ENCODE measurements around the gene RAP1GAP. TPM values are rescaled to one million over a fixed set of nuclear protein-coding genes. Genes with fewer than 3 reads are reported as not detected.

RAP1GAP gene
- total and polyA plus RNA-seq, 9 of the 15 experiments (the other 6 are each of a cell fraction or from before 2014, with no cell fraction given): 0.29 to 30.2 (median 19.2) TPM

DNA sequence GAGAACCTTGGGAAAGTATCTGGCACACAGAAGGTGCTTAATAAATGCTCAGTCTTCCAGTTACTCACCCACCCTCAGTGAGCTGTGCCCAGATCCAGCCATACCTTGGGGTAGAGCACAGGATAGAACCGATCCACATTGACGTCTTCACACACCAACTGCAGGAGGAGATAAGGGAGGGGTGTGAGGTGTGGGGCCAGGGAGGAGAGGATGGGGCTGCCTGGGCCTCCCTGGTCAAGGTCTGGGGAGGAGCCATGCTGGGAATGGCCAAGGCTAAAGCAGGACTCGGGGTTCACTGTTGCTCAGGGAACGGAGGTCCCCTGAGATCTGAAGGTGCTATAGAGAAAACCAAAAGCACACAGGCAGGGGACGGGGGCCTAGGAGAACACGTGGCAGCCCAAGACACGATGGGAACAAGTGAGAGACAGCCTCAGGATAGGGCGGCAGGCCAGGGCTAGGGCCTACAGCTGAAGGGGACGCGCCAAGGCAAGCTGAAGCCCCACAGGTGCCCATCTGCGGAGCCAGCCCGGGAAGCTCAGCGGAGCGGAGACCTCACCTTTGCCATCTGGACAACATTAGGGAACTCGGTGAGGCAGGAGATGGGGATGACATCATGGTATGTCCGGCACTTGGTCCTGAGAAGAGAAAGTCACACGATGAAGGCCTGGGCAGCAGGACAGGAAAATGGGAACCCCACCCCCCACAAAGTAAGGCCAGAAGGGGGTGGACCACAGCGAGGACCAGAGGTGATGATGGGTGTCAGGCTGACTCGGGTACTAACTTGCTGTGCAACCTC lies 55.9 kb downstream of the RAP1GAP start (continued):
- TF ChIP-seq, protein P1, sequence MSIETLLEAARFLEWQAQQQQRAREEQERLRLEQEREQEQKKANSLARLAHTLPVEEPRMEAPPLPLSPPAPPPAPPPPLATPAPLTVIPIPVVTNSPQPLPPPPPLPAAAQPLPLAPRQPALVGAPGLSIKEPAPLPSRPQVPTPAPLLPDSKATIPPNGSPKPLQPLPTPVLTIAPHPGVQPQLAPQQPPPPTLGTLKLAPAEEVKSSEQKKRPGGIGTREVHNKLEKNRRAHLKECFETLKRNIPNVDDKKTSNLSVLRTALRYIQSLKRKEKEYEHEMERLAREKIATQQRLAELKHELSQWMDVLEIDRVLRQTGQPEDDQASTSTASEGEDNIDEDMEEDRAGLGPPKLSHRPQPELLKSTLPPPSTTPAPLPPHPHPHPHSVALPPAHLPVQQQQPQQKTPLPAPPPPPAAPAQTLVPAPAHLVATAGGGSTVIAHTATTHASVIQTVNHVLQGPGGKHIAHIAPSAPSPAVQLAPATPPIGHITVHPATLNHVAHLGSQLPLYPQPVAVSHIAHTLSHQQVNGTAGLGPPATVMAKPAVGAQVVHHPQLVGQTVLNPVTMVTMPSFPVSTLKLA (conservative IDR thresholded peaks at IDR 0.05): peak; percentile 42 to 48; a peak in 3 of 4 replicates
- TF ChIP-seq, protein P2, sequence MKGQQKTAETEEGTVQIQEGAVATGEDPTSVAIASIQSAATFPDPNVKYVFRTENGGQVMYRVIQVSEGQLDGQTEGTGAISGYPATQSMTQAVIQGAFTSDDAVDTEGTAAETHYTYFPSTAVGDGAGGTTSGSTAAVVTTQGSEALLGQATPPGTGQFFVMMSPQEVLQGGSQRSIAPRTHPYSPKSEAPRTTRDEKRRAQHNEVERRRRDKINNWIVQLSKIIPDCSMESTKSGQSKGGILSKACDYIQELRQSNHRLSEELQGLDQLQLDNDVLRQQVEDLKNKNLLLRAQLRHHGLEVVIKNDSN (CRISPR knock-in tag; IDR thresholded peaks at IDR 0.05): peak; percentile 46; the same call in 1 of the 2 replicates
- peak; percentile 70 for TF ChIP-seq ZNF766 (CRISPR knock-in tag; conservative IDR thresholded peaks at IDR 0.05)
- no peak for TF ChIP-seq ETV6 (IDR thresholded peaks at IDR 0.05; ENCODE audit: borderline replicate concordance in 1 of 2, low read depth in 2 of 2, low read length in 1 of 2)
- no peak for TF ChIP-seq ETV6 (CRISPR knock-in tag; IDR thresholded peaks at IDR 0.05; ENCODE audit: borderline replicate concordance)
- 0 out of 4 replicates have a peak, but pooled peaks of 1 of the 2 experiments have one; percentile 4 for TF ChIP-seq RAD21 (CRISPR knock-in tag; conservative IDR thresholded peaks at IDR 0.05 in 1 of 2, IDR thresholded peaks at IDR 0.05 in 1 of 2)
- no peak for TF ChIP-seq MEF2A (IDR thresholded peaks at IDR 0.05; ENCODE audit: control insufficient read depth, low read depth, low read length)
- TF ChIP-seq TAL1 (IDR thresholded peaks at IDR 0.05): peak; percentile 80
- TF ChIP-seq PTBP1 (IDR thresholded peaks at IDR 0.05; ENCODE audit: low read depth, low read length): no peak
- TF ChIP-seq, protein P3, sequence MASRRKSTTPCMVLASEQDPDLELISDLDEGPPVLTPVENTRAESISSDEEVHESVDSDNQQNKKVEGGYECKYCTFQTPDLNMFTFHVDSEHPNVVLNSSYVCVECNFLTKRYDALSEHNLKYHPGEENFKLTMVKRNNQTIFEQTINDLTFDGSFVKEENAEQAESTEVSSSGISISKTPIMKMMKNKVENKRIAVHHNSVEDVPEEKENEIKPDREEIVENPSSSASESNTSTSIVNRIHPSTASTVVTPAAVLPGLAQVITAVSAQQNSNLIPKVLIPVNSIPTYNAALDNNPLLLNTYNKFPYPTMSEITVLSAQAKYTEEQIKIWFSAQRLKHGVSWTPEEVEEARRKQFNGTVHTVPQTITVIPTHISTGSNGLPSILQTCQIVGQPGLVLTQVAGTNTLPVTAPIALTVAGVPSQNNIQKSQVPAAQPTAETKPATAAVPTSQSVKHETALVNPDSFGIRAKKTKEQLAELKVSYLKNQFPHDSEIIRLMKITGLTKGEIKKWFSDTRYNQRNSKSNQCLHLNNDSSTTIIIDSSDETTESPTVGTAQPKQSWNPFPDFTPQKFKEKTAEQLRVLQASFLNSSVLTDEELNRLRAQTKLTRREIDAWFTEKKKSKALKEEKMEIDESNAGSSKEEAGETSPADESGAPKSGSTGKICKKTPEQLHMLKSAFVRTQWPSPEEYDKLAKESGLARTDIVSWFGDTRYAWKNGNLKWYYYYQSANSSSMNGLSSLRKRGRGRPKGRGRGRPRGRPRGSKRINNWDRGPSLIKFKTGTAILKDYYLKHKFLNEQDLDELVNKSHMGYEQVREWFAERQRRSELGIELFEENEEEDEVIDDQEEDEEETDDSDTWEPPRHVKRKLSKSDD (conservative IDR thresholded peaks at IDR 0.05; ENCODE audit: low read length): no peak
- TF ChIP-seq RCOR1 (IDR thresholded peaks at IDR 0.05; ENCODE audit: borderline replicate concordance in 1 of 2, low read depth in 2 of 2, low read length in 2 of 2): peak in 1 of 2 experiments; percentile 84; a peak in 3 of 4 replicates
- peak; percentile 59; the same call in 1 of the 2 replicates for TF ChIP-seq ZEB2 (IDR thresholded peaks at IDR 0.05)
- TF ChIP-seq ILK (tag; IDR thresholded peaks at IDR 0.05; ENCODE audit: borderline replicate concordance, low read depth): no peak
- no peak for TF ChIP-seq EGR1 (conservative IDR thresholded peaks at IDR 0.05)
- TF ChIP-seq, protein P4, sequence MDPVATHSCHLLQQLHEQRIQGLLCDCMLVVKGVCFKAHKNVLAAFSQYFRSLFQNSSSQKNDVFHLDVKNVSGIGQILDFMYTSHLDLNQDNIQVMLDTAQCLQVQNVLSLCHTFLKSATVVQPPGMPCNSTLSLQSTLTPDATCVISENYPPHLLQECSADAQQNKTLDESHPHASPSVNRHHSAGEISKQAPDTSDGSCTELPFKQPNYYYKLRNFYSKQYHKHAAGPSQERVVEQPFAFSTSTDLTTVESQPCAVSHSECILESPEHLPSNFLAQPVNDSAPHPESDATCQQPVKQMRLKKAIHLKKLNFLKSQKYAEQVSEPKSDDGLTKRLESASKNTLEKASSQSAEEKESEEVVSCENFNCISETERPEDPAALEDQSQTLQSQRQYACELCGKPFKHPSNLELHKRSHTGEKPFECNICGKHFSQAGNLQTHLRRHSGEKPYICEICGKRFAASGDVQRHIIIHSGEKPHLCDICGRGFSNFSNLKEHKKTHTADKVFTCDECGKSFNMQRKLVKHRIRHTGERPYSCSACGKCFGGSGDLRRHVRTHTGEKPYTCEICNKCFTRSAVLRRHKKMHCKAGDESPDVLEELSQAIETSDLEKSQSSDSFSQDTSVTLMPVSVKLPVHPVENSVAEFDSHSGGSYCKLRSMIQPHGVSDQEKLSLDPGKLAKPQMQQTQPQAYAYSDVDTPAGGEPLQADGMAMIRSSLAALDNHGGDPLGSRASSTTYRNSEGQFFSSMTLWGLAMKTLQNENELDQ (CRISPR knock-in tag; IDR thresholded peaks at IDR 0.05; ENCODE audit: borderline replicate concordance): no peak
- no peak for TF ChIP-seq NR1H2 (CRISPR knock-in tag; IDR thresholded peaks at IDR 0.05)
- TF ChIP-seq, protein P5, sequence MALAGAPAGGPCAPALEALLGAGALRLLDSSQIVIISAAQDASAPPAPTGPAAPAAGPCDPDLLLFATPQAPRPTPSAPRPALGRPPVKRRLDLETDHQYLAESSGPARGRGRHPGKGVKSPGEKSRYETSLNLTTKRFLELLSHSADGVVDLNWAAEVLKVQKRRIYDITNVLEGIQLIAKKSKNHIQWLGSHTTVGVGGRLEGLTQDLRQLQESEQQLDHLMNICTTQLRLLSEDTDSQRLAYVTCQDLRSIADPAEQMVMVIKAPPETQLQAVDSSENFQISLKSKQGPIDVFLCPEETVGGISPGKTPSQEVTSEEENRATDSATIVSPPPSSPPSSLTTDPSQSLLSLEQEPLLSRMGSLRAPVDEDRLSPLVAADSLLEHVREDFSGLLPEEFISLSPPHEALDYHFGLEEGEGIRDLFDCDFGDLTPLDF (CRISPR knock-in tag; IDR thresholded peaks at IDR 0.05): 0 out of 2 replicates have a peak, but pooled peaks have one; percentile 61

Data from K562 (cell line).